Activated naive CD4-positive, alpha-beta T cell treated with anti-CD3 and anti-CD28 coated beads for 36 hours (primary cell): Measurements from ENCODE around the gene SULT1A1. TPM values are rescaled to one million over a fixed set of nuclear protein-coding genes. Genes with fewer than 3 reads are reported as not detected.

Source experiments
- CTCF ChIA-PET: fragments of 350-600 bp; sonication (Branson Sonifier 250); formaldehyde crosslinking; loops from one replicate; lab custom pipeline; 2021; ENCODE audit warnings: antibody characterized with exemption; lab: Charles Lee
- DNase-seq: peaks from one replicate; pipeline ENCODE4 v3.0.0-alpha.2; 2020
- H3K27ac Mint-ChIP-seq: one replicate; pipeline ENCODE4 v1.8.0; 2021; ENCODE audit warnings: mild to moderate bottlenecking, mixed read lengths
- H3K27me3 Mint-ChIP-seq: one replicate; pipeline ENCODE4 v1.8.0; 2021; ENCODE audit warnings: low read depth, mixed read lengths
- H3K36me3 Mint-ChIP-seq: one replicate; pipeline ENCODE4 v1.8.0; 2021; ENCODE audit warnings: low read depth, mixed read lengths
- H3K4me1 Mint-ChIP-seq: one replicate; pipeline ENCODE4 v1.8.0; 2021; ENCODE audit warnings: low read depth, mixed read lengths
- H3K4me3 Mint-ChIP-seq: one replicate; pipeline ENCODE4 v1.8.0; 2021; ENCODE audit warnings: mild to moderate bottlenecking, moderate library complexity, mixed read lengths
- H3K9me3 Mint-ChIP-seq: one replicate; pipeline ENCODE4 v1.8.0; 2021; ENCODE audit warnings: mixed read lengths
- intact Hi-C: fragments of 100-400 bp; cut with micrococcal nuclease; formaldehyde crosslinking; loops from one replicate; pipeline ENCODE4 v1.15.1; 2023
- total RNA-seq, 2 experiments: library from RNA; stranded (reverse); gene quantifications; one replicate each; pipeline ENCODE4 v1.2.3, GENCODE V29; 2021

The SULT1A1 gene
- total RNA-seq, 2 experiments from 2014 or later, result 9.7 to 10.8 TPM

DNA sequence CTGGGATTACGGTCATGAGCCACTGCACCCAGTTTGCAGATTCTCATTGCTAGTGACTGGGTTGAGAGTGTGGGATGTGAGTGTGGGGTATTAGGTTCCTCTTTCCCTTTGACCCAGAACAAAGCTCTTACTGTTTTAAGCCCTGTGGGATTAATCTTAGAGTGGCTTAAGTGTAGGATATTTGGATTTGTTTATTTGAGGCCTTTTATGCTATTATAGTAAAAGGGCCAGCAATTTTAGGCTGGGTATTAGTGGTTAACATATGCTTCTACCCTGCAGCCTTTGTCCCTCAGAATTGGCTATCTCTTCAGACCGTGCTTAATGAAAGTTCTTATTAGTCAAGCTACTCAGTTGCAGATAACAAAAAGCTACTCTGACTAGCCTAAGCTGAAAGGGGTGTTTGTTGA is 52.9 kb downstream of the SULT1A1 start:
- Mint-ChIP-seq H3K9me3 (no peaks in the 10 kb centered on the region), H3K27me3 (no peaks in the 10 kb centered on the region), H3K4me1 (peaks cover 42% of the 10 kb centered on the region), H3K27ac (no peak overlapping the region), H3K36me3 (peaks cover 25% of the 10 kb centered on the region), H3K4me3 (no peak overlapping the region)
- intact Hi-C loops, result no loop called here
- DNase-seq, result no peak
- CTCF ChIA-PET, result no interaction called here

DNA sequence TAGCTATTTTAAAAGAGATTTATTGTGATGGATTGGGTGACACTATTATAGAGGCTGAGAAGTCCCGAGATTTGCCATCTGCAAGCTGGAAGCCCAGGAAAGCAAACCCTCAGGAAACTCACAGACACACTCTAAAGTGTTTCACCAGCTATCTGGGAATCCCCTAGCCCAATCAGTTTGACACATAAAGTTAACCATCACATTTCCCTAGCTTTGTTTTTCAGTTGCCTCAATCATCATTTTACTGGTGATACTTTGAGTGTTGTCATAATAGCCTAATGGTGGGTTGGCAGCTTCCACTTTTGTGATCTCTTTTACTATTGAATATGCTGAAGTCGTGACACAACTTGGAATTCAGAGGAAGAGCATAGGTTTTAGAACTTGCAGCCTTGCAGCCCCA is 54.3 kb downstream of the SULT1A1 start:
- Mint-ChIP-seq H3K9me3 (no peaks in the 10 kb centered on the region), H3K4me1 (peaks cover 42% of the 10 kb centered on the region), H3K27ac (peak overlapping the region; percentile 19), H3K27me3 (no peaks in the 10 kb centered on the region), H3K4me3 (no peak overlapping the region), H3K36me3 (peaks cover 25% of the 10 kb centered on the region)
- CTCF ChIA-PET, result no interaction called here
- intact Hi-C loops, result no loop called here
- DNase-seq, result peak; percentile 30

Other genes with a start within 250 kb of the SULT1A1 start
- gene NPIPB6, start 246.5 kb downstream of the SULT1A1 start, total RNA-seq, result 1 to 10 TPM; 2.0 TPM
- gene EIF3CL, start 206.2 kb downstream of the SULT1A1 start, total RNA-seq, result 10 to 100 TPM; 88.3 to 96.9 TPM
- gene NPIPB7, start 137.7 kb downstream of the SULT1A1 start, total RNA-seq, result not detected
- 10 to 100 TPM in 1 of 2 experiments, 1 to 10 TPM in 1; 9.9 to 10.4 TPM for gene CLN3, start 118.0 kb downstream of the SULT1A1 start, total RNA-seq
- under 1 TPM; 0.72 to 0.77 TPM for gene APOBR, start 115.4 kb downstream of the SULT1A1 start, total RNA-seq
- gene IL27, start 103.2 kb downstream of the SULT1A1 start, total RNA-seq, result not detected
- gene NUPR1, start 71.1 kb downstream of the SULT1A1 start, total RNA-seq, result not detected
- gene SGF29, start 56.1 kb downstream of the SULT1A1 start, total RNA-seq, result 10 to 100 TPM; 15.9 TPM
- under 1 TPM; 0.29 to 0.40 TPM for gene SULT1A2, start 13.0 kb downstream of the SULT1A1 start, total RNA-seq
- not detected for gene NPIPB8, start 28.0 kb upstream of the SULT1A1 start, total RNA-seq
- gene EIF3C, start 101.4 kb upstream of the SULT1A1 start, total RNA-seq, result 1,000 to 10,000 TPM; 1,095 to 1,121 TPM
- 1 to 10 TPM in 1 of 2 experiments, under 1 TPM in 1; 0.91 to 1.1 TPM for gene NPIPB9, start 141.7 kb upstream of the SULT1A1 start, total RNA-seq
- 100 to 1,000 TPM; 392 to 408 TPM for gene ATXN2L, start 213.0 kb upstream of the SULT1A1 start, total RNA-seq
- gene TUFM, start 236.3 kb upstream of the SULT1A1 start, total RNA-seq, result 100 to 1,000 TPM; 276 to 289 TPM